Measurements from ENCODE around the gene RNLS.
A peak's percentile ranks its signal among the peaks of the same experiment; 100 is the strongest.

The RNLS gene

DNA sequence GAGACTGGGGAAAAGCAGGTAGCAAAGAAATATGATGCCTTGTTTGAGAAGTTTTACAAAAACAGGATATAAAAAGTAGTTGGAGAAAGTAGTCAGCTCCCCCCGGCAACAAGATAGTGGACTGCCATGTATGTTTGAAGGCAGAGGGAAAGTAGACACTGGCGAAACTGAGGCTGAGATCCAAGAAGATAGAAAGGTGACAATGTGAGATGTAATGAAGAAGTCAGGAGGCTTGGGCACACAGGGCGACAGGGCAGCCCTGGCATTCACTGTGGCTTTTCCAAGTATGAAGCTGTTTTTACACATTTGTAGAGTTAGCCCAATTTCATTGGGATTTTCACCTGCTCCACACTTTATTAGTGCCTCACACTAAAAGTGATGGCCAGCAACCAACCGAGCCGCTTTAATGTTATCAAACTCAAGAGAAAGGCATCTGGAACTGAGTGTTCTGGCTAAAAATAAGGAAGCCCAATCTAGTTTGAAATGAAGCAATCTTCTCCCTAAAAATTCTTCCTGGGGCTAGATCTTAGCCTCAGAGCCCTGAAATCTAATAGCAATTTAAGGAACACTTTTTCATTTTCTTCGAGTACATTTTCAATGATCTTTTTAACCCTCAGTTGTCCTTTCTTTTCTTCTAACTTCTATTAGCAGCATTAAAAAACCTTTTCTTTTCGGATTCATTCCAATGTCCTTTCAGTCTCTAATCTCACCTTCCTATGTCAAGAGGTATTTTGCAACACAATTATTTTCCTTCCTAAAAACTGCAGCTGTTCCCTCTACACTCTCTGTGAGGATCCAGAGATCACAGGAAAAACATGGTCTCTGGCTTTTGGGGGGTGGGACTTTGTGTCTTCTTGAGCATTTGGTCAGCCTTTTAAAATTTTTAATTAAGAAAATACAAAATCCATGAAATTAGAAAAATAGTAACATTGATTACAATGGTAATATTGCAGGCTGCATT is 108.0 kb downstream of the RNLS start:
- no peak for DNase-seq

DNA sequence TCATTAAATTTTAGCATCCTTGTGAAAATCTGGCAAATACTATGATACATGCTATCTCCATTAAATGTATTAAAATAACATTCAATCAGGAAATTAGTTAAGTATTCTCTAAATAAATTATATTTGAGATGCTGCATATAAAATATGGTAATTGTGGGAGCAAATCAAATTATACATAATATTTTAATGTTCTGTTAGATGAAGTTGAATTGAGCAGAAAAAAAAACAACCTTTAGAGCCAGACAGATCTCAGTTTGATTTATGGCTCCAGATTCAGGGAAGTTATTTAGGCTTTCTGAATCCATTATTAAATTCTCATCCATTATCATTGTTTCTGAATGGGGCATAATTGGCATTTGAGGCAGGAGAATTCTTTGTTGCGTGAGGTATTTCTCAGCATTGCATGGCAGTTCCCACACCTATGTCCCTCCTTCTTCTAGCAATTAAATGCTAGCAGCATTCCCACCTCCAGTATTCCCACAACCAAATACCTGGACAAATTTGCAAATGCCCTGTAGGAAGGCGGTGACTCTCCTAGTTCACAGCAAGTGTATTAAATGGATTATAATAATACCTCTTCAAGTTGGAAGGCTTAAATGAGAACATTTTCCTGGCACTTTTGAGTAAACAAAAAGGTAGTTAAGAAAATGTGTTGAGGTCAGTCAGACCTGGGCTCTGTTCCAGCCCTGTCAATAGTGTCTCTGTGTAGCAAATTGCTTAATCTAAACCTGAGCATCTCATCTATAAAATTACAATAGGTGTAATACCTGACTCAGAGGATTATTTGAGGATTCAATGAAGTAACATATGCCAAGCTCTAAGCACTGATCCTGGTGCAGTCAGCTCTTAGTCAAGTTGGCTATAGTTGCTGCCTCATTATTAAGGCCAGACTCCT is 108.9 kb downstream of the RNLS start:
- DNase-seq: no peak

DNA sequence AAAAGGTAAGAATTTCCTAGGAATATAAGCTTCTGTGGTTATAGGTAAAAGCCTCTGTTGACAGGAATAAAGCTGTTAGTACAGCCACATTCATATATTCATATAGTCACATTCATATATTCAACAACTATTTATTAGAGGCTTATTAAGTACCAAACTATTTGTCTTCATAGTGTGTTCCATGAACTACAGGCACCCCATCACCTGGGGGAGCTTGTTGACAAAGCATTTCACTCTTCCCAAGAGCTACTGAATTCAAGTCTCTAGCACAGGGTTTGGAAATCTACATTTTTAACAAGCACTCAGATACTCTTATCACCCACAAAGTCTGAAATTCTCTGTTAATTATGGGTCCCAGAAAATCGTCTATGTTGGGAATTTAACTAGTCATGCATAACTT is 110.6 kb downstream of the RNLS start:
- no peak for DNase-seq

DNA sequence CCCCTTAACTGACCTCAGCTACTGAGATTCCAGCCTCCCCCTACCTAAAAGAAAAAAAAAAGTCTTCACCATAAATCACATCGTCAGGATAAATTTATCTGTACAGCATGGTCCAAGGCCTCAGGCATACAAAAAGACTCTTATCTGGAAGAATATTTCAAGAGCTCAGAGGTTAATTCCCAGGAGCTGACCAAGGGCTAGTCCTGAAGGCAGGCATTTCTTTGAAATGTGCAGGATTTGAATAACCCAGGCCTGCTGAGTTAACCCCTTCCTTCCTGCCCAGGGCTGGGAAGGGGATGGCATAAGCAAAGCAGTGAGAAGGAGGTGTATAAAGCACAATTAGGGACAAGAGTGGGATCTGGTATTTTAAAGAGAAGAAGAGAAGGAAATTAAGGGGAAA is 111.2 kb downstream of the RNLS start:
- DNase-seq: no peak

DNA sequence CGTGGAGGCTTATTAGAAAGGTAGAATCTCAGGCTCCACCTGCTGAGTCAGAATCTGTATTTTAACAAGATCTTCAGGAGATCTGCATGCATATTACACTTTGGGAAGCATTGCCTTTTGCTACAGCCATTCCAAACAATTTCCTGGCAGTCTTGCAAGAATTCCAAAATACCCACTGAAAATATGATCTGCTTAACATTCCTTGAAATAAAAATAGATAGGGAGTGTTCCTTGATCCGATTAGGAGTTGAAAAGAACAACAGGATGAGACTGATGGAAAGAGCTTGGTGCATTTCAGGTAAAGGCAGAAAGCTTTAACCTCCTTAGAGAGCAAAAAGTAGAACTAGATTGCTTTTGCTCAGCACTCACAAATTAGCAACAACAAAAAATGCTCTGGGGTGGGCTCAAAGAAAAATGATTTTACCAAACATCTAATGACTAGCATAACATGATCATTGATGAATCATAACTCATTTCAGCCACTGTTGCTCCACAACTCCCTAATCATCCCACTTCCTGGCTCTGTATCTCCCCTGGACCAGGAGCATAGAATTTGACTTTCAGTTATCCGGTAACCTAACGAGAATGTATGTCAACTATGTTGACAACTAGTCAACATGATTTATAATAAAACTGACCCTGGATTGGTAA is 115.2 kb downstream of the RNLS start:
- no peak for DNase-seq

DNA sequence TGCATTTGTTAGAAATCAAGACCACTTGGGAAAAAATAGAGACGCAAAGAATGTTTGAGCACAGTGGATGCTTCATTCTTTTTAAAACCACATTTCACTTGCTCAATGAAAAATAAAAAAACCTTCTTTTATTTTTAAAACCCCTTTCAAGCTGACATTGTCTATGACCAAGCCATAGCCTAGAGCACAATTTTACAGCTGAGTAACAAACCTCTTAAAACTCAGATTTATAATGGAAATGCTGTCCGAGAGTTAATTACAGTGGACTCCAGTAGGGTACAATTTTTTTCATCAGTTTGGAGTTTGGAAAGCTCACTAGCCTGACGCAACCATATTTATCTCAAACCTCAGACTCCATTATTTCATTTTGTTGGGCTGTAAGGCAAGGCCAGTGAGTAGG is 116.3 kb downstream of the RNLS start:
- DNase-seq: no peak

DNA sequence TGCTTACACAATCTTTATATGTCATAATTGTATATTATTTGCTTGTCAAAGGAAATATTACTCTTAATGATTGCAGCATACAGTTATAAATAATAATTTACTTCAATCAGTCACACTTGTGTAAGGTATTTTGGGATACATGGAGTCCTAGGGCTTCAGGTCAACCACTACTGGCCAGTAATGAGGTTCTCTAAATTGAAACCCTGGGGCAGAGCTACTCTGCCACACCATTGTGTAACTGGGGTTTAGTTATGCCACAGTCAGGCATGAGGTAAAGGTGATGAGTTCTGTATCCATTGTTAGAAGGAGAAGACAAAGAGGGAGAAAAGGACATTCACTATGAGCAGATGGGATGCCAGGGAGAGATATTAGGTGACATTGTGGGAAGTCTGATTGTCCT is 117.4 kb downstream of the RNLS start:
- no peak for DNase-seq

DNA sequence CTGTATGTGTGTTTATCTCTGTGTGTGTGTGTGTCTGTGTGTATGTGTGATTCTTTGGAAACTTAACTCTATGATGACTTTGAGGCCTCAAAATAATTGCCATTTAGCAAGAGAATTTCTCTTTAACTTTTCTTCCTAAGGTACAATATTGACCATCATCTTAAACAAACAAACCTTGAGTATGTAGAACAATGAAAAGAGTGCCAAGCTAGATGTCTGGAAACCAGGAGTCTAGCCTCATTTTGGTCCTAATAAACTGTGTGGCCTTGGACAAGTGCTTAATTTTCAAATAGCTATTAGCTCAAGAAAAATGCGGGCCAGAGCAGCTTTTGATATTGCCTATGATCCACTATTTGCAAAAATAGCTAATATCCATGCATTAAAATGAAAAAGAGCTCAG is 119.3 kb downstream of the RNLS start:
- no peak for DNase-seq

- DNase-seq: no peak
These were observed 121.7 kb downstream of the RNLS start for GRCh38 chr10:88461426-88461825.

- no peak for DNase-seq
These were observed 123.6 kb downstream of the RNLS start for GRCh38 chr10:88459530-88459929.

DNA sequence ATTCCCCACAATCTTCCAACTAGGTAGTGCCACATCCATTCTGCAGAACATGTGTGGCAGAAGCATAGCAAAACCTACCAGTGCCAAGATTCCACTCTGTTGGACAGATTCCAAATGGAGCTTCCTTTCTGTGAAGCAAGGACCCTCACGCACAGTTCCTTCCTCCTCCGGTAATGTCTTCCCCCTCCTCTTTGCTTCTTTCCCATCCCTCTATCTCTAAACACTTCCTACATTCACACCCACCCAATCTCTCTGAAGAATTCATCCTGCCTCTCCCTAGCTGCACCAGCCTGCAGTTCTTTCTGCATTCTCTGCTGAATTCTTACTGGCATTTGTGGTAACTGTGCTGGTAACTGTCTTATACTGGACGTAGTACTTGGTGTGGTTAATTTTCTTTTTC is 124.9 kb downstream of the RNLS start:
- no peak for DNase-seq

GRCh38 chr10:88457660-88458059 is 125.5 kb downstream of the RNLS start:
- no peak for DNase-seq

- DNase-seq: peak; percentile 15 to 32
These were observed 126.4 kb downstream of the RNLS start for GRCh38 chr10:88456730-88457129.

DNA sequence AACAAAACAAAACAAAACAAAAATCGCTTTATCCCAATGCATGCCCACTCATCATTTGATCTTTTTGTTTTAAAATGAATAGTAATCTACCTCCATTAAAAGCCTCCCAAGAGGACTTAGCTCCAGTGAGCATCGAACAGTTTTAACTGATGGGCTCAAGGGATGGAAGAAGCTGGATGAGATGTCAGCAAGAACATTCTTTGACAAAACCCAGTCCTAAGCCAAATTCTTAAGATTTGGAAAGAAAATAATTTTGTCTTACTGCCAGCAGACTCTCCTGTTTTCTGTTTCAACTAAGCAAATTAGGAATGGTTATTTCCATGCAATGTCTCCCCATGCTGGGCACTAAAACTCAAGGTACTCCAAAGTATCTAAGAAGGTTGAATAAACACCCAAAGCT is 127.3 kb downstream of the RNLS start:
- no peak for DNase-seq

GRCh38 chr10:88450201-88450600 is 132.9 kb downstream of the RNLS start:
- no peak for DNase-seq

DNA sequence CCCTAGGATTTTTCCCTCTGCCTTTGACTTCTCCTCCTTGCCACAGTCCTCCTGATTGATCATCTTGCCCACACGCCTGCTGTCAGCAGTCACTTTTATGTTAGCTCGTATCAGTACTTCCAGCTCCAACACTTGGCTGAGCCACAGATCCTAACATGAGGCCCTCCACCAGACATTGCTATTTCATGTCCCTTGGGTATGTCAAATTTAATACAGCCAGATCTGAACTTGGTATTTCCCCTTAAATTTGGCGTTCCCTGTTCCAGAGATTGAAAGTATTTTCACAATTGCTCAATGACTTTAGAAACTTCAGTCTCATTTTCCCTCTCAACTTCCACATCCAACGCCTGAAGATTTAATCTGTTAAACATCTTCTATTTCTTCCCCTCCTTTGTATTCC is 140.4 kb downstream of the RNLS start:
- DNase-seq: no peak

- DNase-seq: no peak
These were observed 142.6 kb downstream of the RNLS start for GRCh38 chr10:88440541-88440940.

- DNase-seq: no peak
These were observed 143.2 kb downstream of the RNLS start for GRCh38 chr10:88439932-88440331.

GRCh38 chr10:88437411-88437810 is 145.7 kb downstream of the RNLS start:
- no peak for DNase-seq

DNA sequence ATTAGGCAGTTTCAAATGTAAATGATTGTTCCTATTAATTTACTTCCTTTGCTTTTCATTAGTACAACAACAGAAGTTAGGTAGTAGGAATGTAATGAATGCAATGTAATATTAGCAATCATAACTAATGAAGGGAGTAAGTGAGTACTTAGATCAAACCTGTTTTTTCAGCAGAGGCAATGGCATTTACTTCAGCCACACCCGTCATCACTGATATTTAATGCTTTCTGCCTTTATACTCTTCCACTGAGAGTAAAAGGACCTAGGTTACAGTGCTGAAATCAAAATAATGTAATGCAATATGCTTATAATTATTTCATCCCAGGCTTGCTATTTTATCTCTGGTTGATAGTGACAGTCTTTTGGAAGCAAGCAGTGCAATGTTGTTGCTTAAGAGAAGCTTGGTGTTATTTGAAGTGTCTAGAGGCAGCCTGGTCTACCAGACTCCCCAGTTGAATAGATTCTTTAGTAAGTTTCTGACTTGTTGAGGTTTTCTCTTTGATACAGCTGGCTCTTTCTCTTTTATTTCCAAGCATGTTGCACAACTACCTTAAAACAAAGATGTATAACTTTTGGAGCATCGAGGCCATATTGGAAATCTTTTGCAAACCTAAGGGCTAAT is 149.4 kb downstream of the RNLS start:
- DNase-seq: no peak

- DNase-seq: no peak
These were observed 152.0 kb downstream of the RNLS start for GRCh38 chr10:88431103-88431502.

DNA sequence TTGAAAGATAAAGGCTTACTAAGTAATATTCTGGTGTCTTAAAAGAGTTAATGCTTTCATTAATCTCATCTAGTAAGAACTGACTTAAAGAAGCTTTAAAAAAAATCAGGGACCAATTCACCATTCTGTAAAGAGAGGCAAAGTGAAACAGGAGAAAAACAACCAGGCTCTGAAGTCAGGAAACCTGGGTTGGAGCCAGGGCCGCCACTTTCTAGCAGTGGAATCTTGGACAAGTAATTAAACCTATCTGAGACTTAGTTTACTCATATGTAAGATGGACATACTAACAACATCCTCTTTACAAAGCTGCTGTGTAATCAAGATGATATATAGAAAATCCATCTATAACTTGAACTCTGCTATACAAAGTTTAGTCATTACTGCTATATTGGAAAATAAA is 154.1 kb downstream of the RNLS start:
- no peak for DNase-seq

DNA sequence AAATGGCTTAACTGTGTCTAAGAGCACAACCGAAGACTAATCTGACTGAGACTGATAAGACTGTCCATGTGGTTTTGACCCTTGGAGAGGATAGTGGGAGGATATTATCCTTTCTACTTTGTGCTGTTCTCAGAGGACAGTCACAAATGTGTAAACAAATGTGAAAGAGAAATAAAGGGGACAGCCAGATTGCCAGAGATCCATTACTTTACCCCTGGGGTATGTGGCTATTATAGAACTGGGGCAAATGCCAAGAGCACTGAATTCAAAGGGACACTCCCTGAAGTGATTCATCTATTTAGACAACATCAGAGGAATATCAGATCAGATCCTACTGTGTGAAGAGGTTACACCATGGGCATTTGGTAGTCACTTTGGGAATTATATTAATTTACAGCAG is 154.7 kb downstream of the RNLS start:
- DNase-seq: no peak
